BJ (cell line): ENCODE data around the gene UGCG. TPM values are rescaled to one million over a fixed set of nuclear protein-coding genes. Genes with fewer than 3 reads are reported as not detected.
"Not testable (repeated sequence)": the region's sequence is repeated elsewhere in the genome, so short reads cannot be mapped to it uniquely, and the experiment has no call there.

Experiments
- CTCF ChIA-PET: fragments of 350-600 bp; formaldehyde crosslinking; extraction: SDS; loops from one replicate; lab custom pipeline; 2021; ENCODE audit warnings: antibody characterized with exemption, inconsistent platforms; lab: Yijun Ruan, JAX
- POLR2A ChIA-PET: fragments of 300-600 bp; sonication (Branson Sonifier 250); formaldehyde crosslinking; extraction: SDS; loops from one replicate; lab custom pipeline; 2021; ENCODE audit warnings: antibody characterized with exemption; lab: Charles Lee
- DNase-seq: peaks from one replicate; pipeline ENCODE4 v3.0.0-alpha.2; 2011; ENCODE audit warnings: low read depth
- H3K27me3 ChIP-seq: 2 replicates; pipeline ENCODE4 v1.6.0; 2011; ENCODE audit warnings: low read length; ENCODE audit not compliant: control insufficient read depth, insufficient read depth
- H3K36me3 ChIP-seq: 2 replicates; pipeline ENCODE4 v1.5.1; 2011; ENCODE audit warnings: low read length; ENCODE audit not compliant: control insufficient read depth, insufficient read depth
- H3K4me3 ChIP-seq: 2 replicates; pipeline ENCODE4 v1.5.1; 2011; ENCODE audit warnings: low read depth, mild to moderate bottlenecking, control low read depth, low read length
- CTCF ChIP-seq: IDR thresholded peaks from 2 replicates; pipeline ENCODE4 v1.5.1; 2011; ENCODE audit warnings: low read depth, mild to moderate bottlenecking, control low read depth, inconsistent platforms, low read length, moderate library complexity; ENCODE audit not compliant: insufficient read depth
- polyA plus RNA-seq: library from polyadenylated mRNA; depleted of rRNA; stranded (reverse); fragments of >200 nt; gene quantifications from 2 replicates; pipeline ENCODE4 v1.2.3, GENCODE V29; 2011

The UGCG gene
- polyA plus RNA-seq, 1 experiment = 34.3 TPM

GRCh38 chr9:111900151-111900857 lies 3.7 kb downstream of the UGCG start:
- H3K4me3 ChIP-seq = peak overlapping the region; percentile 97
- POLR2A ChIA-PET = interaction anchor here (0.5 kb wide), 1 partner anchor 156 kb away, joined by 3 read pairs; no protein-coding TSS in a partner anchor
- CTCF ChIA-PET = interaction anchor here (1.2 kb wide), 1 partner anchor 140 kb away, joined by 3 read pairs; no protein-coding TSS in a partner anchor
- H3K27me3 ChIP-seq = no peaks in the 10 kb centered on the region
- H3K36me3 ChIP-seq = no peaks in the 10 kb centered on the region; the same call in 1 of the 2 replicates
- TF ChIP-seq CTCF = no peak
- DNase-seq = no peak

- no peak for TF ChIP-seq CTCF
- Histone ChIP-seq H3K36me3 (no peaks in the 10 kb centered on the region; the same call in 1 of the 2 replicates), H3K27me3 (no peaks in the 10 kb centered on the region), H3K4me3 (peak overlapping the region; percentile 97)
- ChIA-PET CTCF (interaction anchor here (0.6 to 1.9 kb wide), 2 partner anchors 174 to 185 kb away, joined by 3 to 6 read pairs; no protein-coding TSS in a partner anchor), POLR2A (interaction anchor here (0.5 kb wide), 1 partner anchor 156 kb away, joined by 3 read pairs; no protein-coding TSS in a partner anchor)
- DNase-seq = no peak
These were observed 4.4 kb downstream of the UGCG start for GRCh38 chr9:111900858-111901612.

- ChIA-PET POLR2A (interaction anchor here (0.8 kb wide), 1 partner anchor 143 kb away, joined by 4 read pairs; no protein-coding TSS in a partner anchor), CTCF (interaction anchor here (0.6 to 1.9 kb wide), 3 partner anchors 18 to 172 kb away, joined by 3 to 6 read pairs (median 3); no protein-coding TSS in a partner anchor)
- H3K36me3 ChIP-seq = peaks cover 1% of the 10 kb centered on the region
- H3K27me3 ChIP-seq = no peaks in the 10 kb centered on the region
- no peak for DNase-seq
- TF ChIP-seq CTCF = no peak
- H3K4me3 ChIP-seq = peak overlapping the region; percentile 97
These were observed 6.0 kb downstream of the UGCG start for GRCh38 chr9:111902391-111903139.

GRCh38 chr9:111903535-111903934 lies 6.9 kb downstream of the UGCG start:
- CTCF ChIA-PET = interaction anchor here (0.6 to 1.2 kb wide), 3 partner anchors 45 to 185 kb away, joined by 3 read pairs; no protein-coding TSS in a partner anchor
- H3K27me3 ChIP-seq, H3K4me3 ChIP-seq, POLR2A ChIA-PET, H3K36me3 ChIP-seq, DNase-seq: not testable (repeated sequence)

- H3K27me3 ChIP-seq = no peaks in the 10 kb centered on the region
- no peak overlapping the region for H3K4me3 ChIP-seq
- POLR2A ChIA-PET = interaction anchor here (0.5 kb wide), 1 partner anchor 50 kb away, joined by 3 read pairs; no protein-coding TSS in a partner anchor
- CTCF ChIA-PET = interaction anchor here (0.6 to 1.2 kb wide), 3 partner anchors 44 to 202 kb away, joined by 3 read pairs; no protein-coding TSS in a partner anchor
- H3K36me3 ChIP-seq = peaks cover 3% of the 10 kb centered on the region
- no peak for DNase-seq
- TF ChIP-seq CTCF = no peak
These were observed 7.4 kb downstream of the UGCG start for GRCh38 chr9:111904026-111904425.
